Measurements from ENCODE around the gene SDHB.

Gene SDHB

DNA sequence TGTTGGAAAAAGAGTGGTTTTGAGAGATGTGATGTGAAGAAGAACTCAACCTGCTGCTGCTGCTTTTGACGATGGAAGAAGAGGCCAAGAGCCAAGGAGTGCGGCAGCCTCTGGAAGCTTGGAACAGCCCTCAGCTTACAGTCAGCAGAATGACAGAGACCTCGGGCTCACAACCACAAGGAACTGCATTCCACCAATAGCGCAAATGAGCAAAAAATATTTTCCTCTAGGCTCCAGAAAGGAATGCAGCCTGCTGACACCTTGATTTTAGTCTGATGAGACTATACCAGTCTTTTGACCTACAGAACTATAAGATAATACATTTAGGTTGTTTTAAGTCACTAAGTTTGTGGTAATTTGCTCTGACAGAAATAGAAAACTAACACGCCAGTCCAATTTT is 10.2 kb downstream of the SDHB start:
- no peak for DNase-seq

DNA sequence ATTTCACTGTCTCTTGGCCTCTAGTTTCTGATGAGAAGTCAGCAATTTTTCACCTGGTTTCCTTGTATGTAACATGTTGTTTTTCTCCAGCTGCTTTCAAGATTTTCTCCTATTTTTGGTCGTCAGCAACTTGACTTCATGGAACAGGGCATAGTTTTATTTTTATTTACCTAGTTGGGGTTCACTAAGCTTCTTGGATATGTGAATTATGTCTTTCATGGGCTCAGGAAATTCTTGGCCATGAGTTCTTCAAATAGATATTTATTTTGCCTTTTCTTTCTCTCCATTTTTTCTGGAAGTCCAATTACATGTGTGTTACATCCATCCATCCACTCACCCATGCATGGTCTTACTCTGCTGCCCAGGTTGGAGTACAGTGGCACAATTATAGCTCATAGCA is 13.7 kb downstream of the SDHB start:
- DNase-seq, result no peak

DNA sequence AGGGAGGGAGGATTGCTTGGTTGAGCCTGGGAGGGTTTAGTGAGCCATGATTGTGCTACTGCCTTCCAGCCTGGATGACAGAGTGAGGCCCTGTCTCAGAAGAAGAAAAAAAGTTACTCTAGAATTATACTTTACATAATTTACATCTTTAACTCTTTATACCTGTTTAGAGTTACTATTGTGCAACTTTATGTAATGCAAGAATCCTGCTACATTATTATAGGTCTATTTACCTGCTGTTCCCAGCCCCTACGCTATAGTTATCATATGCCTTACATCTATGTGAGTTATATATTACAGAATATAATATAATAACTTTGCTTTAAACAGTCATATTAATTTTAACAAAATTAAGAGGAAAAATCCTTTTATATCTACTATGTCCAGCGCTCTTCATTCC is 14.3 kb downstream of the SDHB start:
- DNase-seq, result no peak

DNA sequence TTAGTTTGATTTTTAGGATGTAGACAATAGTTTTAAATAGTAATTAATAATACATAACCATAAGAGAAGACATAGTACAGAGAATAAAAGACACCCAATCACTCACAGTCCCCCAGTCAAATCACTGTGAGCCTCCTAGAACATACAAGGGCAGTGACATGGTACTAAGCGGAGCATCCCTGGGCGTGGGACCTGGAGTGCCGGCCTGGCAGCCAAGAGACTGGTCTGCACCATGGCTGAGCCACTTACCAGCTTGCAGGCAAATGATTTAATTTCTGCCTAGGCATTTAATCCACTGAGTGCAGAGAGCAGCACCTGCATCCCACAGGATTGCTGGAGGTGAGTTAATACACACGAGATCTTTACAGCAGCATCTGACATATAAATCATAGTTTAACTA is 20.4 kb downstream of the SDHB start:
- DNase-seq, result no peak

DNA sequence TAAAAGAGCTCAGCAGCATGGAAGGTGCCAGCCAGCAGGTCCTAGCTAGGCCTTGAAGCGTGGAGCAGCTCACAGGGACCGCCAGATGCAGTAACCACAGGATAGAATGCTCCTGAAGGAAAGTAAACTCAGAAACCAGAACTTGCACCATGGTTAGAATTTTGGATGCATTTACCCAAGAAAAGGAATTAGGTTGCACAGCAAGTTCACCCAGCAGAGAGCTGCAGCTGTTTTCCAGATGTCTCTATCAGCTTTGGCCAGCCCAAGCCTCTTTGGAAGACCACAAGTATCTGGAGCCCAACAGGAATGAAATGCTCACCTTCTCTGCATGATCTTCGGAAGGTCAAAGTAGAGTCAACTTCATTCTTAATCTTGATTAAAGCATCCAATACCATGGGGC is 21.1 kb downstream of the SDHB start:
- no peak for DNase-seq

DNA sequence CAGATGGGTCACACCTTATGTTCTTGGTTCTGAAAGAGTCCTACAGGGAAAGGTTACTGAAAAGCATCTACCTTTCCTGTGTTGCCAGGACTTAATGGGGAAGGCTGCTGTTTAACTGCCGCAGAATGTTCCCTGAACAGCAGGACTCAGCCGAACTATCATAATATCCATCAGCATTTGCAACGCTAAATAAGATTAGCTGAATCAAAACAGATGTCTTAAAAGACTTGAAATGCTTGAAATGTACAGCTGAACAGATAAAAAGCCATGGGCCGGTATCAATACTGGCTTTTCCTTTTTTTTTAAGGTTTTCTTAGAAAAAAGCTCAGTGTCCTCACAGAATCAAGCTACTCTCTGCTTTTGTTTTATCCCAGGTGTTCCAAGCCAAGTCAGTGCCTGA is 22.4 kb downstream of the SDHB start:
- DNase-seq, result no peak

DNA sequence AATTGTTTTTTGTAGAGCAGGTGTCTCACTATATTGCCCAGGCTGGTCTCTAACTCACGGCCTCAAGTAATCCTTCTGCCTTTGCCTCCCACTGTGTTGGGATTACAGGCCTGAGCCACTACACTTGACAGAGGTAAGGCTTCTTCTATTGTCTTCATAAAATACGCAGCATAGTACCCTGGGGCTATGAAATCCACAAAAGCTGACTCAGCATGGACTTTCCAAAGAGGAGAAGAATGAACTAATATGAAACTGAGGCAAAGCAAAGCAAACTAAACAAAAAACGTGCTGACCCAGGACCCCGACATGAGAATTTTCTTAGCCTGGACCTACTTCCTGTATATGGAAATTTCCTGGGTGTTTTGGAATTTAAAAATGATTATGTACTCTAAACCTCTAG is 23.6 kb downstream of the SDHB start:
- no peak for DNase-seq

DNA sequence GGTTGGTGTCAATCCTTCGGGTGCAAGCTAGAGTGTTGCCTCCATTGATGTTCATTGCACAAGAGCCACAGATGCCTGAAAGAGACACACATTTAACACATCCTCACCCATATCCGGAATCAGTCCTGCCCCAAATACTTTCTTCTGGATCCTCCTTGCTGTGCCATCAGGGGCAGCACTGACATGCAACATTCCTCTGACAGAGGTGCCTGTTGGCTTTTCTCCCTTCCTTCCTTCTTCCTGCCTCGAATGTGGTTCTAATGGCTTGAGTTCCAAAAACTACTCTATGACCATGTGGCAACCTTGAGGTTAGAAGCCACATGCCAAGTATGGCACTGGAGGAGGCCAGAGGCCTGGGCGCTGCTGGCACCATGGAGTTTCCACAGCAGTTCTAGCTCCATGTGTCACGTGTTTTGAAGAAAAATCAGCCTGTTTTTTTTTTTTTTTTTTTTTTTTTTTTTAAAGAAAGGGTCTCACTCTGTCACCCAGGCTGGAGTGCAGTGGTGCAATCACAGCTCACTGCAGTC is 25.1 kb downstream of the SDHB start:
- no peak for DNase-seq

DNA sequence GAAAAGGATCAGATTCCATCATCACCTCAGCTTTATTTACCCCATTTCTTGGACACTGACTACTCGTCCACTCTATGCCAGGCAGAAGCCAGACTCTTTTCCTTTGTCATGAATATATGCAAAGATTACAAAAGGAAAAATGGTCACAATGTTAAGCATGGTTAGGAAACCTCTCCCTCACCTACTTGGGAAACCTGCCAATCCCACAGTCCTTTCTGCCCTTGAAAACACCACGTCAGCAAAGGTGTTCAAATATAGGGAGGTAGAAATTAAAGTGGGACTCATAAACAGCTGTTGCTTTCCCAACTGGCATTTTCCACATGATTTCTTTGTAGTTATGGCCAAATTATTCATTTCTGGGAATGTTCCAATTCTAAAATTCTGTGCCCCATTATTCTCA is 25.9 kb downstream of the SDHB start:
- DNase-seq, result no peak

DNA sequence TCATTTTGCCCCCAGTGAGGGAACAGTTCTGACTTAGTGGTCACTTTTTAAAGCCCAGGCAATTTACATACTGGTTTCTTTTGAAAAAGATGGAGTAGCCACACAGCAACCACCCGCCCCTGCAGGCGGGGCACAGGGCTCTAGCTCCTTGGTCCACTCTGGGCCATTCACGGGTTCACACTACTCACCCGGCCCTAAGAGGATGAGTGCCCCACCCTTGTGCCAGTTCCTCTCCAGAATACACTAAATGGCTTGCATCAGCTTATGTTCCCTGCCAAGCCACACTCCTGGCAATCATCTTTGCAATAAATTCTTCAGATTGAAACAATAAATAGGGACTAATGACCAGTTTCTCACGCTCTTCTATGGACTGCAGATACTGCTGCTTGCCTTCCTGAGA is 26.4 kb downstream of the SDHB start:
- DNase-seq, result no peak

DNA sequence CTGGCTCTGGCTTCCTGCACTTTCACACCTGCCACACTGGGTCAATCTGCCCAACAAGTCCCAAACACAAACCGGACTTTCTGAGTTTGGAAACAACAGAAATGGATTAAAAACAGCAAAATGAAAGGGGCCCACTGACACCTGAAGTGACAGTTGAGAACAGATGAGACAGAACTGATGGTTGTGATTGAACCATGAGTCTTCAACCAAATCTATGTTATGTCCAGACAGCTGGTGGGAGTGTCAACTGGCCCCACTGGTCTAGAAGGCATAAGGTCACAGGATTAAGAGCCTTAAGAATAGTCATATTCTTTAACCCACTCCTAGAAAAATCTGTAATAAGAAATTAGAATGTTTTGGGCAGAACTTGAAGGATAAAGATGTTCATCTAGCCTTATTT is 29.1 kb downstream of the SDHB start:
- DNase-seq, result no peak

DNA sequence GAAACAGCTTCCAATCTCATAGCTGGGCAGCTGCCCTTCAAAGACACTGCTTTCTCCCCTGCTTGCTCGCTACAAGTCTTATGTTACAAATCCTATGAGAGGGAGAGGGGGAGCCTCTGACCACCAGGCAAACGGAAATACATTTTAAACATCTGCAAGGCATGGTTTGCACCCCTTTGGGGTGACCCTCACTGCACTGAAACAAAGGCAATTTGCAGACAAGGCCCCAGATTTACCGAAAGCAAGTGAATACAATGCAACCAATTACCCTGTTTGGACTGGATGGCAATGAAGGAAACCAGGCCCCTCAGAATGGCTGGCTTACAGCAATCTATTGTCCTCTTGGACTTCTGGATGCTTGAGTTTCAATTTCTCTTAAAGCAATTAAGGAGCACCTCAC is 30.3 kb downstream of the SDHB start:
- no peak for DNase-seq

DNA sequence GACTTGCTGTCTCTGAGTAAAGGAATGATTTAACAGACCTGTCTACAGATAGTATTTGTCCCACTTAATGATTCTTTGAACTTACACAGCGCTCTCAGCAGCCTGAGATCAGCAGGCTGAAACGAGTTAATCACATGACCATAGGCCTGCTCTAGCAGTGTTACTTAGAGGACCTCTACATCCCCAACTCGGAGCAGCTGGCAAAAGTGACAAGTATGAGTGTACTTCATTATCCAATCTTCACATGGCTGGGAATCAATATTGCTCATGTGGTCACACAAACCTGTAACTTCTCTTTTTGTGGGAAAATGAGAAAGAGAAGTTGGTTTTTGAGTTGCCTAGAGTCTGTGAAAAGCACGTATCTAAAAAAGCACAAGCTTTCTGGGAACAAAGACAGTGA is 30.7 kb downstream of the SDHB start:
- DNase-seq, result no peak

DNA sequence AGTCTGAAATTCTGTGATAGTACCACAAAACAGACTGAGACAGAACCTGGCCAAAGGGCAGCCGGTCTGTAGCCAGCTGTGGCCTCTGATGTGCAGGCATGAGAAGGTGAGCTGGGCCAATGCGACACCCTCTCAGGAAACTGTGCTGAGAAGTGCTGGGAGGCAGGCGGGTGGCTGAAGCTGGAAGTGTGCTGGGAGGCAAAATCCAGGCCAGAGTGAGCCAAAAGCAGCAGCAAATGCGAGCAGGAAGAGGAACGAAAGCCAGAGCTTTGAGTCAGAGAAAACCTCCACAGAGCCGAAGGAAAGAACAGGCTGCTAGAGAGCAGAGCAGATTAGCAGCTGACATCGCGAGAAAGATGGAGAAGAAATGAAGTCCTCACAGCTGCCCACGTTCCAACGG is 31.9 kb downstream of the SDHB start:
- DNase-seq, result no peak

DNA sequence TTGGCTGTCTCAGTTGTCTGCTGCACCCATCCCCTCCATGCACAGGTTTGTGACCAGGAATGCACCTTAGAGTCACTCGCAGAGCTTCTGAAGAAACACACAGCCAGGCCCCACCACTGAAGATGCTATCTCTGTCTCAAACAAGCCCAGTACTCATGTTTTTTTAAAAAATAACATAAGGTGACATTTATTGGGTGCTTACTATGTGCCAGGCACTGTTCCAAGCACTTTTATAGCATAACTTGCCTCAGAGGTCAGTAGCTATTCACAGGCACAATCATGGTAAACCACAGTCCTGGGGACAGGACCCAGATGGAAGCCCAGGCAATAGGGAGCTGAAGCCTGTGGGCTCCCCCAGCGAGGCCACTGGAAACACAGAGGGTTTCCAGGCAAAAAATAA is 33.3 kb downstream of the SDHB start:
- DNase-seq, result no peak

DNA sequence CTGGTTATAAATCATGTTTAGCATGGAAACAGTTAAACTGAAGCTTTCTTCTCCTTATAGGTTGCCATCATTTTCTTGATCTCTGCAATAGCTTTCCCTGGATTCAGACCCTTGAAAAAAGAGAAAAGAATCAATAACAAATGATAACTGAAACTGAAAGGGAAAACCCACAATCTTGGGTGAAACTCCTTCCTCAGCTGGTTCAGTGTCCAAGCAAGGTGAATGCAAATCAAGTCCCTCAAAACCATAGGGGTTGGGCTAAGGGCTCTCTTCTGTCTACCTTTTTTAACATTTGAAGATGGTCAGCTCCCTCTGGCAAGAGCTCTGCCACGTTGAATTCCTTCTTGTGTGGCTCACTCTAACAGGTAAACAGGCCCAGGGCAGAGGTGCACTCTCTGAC is 35.0 kb downstream of the SDHB start:
- no peak for DNase-seq

DNA sequence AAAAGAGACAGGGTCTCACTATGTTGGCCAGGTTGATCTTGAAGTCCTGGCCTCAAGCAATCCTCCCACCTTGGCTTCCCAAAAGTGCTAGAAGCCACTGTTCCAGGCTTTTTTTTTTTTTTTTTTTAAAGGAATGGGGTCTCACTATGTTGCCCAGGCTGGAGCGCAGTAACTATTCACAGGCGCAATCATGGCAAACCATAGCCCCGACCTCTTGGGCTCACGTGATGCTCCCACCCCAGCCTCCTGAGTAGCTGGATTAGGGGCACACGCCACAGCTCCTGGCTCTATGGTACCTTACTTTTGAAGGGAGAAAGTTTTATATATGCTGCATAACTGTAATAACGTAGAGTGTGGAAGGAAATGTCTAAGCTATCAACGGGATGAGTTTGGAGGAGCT is 36.4 kb downstream of the SDHB start:
- no peak for DNase-seq

DNA sequence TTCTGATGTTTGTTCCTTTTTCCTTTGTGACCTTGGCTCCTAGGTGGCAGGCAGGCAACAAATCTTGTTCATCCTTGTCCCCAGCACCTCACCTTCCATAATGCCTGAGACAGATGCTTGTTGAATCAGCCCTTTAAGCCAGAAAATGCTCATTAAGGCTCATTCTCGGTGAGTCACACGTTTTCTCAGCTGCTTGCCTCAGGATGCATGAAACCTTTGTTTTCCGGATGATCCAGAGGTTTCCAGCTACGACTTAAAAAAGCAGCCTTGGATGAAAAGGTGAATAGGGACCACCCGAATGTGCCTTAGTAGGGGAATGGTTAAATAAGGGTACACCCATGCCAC is 37.5 kb downstream of the SDHB start:
- no peak for DNase-seq

DNA sequence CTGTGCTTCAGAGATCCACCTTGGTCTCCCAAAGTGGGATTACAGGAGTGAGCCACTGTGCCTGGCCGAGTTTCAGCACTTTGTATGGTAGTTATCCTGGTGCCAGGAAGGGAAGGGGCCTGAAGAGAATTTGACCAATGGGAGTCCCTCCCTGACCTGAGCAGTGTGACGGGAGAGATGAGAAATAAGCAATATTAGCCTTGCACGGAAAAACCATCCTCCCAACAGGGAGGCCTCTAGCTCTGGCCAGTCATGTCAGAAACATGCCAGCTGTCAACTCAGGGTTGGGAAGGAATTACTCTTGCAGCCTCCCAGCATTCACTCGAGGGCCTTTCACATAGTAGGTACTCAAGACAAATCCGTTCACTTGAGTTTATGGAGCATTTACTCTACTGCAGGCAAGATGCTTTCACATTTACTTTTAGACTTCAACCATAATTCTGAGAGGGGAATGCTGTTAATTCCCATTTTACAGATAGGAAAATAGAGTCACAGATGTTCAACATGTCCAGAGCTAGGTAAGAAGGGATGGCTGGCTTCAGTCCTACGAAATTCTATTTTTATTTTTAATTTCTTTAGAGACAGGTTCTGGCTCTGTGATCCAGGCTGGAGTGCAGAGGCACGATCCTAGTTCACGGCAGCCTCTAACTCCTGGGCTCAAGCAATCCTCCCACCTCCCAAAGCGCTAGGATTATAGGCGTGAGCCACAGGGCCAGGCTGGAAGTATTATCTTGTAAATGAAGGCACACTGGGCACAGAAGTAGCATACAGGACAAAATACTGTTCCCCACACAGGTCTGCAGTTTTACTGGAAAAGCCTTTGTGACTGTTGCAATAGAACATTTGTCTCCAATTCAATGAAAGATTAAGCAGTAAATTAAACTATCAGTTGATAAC is 38.9 kb downstream of the SDHB start:
- DNase-seq, result no peak

DNA sequence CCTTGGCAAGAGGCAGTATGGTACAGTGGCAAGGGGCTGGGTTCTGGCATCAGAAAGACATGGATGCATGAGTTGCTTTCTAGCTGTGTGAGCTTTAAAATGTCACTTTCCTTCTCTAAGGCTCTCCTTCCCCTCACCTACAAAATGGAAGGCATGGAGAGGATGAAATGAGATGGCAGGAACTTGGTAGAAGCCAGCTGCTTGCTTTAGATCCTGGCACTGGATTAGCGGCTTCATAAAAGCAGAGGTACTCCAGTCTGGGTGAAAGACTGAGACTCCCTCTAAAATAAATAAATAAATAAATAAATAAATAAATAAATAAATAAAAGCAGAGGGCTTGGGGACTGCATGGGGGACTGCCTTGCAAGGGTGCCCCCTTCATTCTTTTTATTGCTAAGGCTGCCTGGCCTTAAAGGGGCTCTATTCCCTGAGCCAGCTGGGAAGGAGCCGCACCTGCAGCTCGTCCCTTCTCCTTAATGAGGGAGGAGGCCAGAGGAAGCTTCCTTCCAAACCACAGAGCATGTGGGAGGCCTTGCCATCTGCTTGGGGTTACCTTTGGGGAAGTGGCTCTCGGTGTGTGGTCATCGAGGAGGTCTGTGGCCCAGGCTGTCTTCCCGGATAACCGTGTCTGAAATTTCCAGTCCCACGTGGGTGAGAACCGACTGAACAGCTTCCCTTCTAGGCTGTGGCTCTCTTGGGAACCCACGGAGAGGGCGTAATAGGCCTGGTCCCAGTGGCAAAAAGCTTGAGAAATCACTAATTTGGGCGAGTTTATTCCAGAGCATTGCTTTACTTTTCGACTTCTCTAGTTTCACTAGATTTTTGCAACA is 40.1 kb downstream of the SDHB start:
- no peak for DNase-seq

DNA sequence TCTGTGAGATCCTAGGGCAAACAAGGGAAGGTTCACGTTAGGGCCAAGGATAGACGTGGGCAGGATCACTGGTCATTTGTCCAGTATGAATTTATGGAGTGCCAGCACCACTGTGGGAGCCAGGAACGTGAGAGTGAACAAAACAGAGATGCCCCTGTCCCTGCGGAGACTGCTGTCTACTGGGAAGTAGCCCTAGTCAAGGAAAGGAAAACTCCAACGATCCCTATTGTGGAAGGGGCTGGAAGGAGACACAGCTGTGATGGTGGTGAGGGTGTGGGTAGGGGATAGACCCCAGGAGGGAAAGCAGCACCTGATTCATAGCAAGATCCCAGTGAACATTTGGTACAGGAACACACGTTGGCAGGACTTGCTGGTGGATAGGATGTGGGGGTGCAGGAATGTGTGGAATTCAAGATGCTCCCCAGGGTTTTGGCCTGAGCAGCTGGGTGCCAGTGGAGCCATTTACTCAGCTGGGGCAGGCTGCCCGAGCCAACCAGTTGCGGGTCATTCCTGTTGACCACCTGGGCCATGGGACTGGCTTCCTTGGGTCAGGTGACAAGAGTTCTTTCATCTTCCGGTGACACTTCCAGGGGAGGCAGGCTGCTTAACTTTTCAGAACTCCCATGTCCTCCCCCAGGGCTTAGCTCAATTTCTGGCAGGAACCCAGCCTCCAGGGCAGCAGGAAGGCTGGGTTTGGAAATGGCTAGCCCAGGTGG is 40.9 kb downstream of the SDHB start:
- no peak for DNase-seq

DNA sequence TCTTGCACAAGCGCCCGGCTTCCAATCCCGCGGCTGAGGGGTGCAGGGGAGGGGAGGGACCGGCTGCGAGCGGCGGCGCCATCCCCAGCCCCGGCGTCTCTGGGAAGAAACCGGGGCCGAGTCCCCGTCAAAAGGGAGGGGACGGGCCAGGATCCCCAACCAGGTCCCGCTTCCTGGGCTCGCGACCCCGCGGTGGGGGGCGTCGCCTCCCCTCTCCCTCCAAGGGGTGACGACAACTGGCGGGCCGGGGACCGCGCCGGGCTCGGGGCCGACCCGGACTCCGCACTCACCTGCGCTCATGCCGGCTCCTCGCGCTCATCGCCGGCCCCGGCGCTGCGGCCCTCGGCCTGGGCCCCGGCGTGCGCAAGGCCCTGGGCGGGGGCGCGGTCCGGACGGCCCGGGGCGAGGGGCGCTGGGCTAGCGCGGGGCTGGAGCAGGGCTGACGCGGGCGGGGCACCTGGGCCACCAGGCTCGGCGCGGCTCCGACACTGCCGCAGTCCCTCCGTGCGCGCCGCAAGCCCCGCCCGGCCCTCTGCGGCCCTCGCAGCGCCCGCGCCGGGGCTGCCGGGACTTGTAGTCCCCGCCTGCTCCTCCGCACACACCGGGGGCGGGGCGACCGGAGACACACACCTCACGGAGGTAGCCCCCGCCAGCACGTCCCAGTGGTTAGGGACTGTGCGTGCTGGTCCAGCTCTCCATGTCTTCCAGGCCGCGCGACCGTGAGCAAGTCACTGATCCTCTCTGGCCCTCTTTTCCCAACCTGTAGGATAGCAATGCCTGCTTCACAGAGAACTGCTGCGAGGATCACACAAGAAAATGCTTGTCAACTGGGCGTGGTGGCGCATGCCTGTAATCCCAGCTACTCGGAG is 42.2 kb downstream of the SDHB start, which contains the start of gene ATP13A2:
ATP13A2 (minus strand) TSS at position 490 of the 869 bp plus-strand sequence; CDS start at position 300, 190 bp downstream.
- DNase-seq, result peak; percentile 85
